HepG2 (cell line): ENCODE data around the gene ADM. TPM values are rescaled to one million over a fixed set of nuclear protein-coding genes. Genes with fewer than 3 reads are reported as not detected.

Experiments used
- ATRX ChIP-seq: sonication (generic); formaldehyde crosslinking; IDR thresholded peaks from 2 replicates; pipeline ENCODE4 v1.4.0; 2020; ENCODE audit warnings: missing genetic modification reagents, borderline replicate concordance
- BCL3 ChIP-seq: sonication (generic); formaldehyde crosslinking; IDR thresholded peaks from 2 replicates; pipeline ENCODE4 v1.5.1; 2020; ENCODE audit warnings: mild to moderate bottlenecking, missing genetic modification reagents, moderate library complexity
- DPF2 ChIP-seq: sonication (generic); formaldehyde crosslinking; IDR thresholded peaks from 2 replicates; pipeline ENCODE4 v1.4.0; 2020; ENCODE audit warnings: mild to moderate bottlenecking, low read depth, missing genetic modification reagents, borderline replicate concordance
- E2F2 ChIP-seq: sonication (generic); formaldehyde crosslinking; IDR thresholded peaks from 2 replicates; pipeline ENCODE4 v1.4.0; 2020; ENCODE audit warnings: missing genetic modification reagents, borderline replicate concordance
- FIP1L1 ChIP-seq: fragments of 200-400 bp; formaldehyde crosslinking; IDR thresholded peaks from 2 replicates; pipeline ENCODE4 v1.6.1; 2018; ENCODE audit warnings: low read depth, mild to moderate bottlenecking, low read length, moderate library complexity, borderline replicate concordance; ENCODE audit not compliant: insufficient read depth
- GMEB1 ChIP-seq: sonication (generic); formaldehyde crosslinking; IDR thresholded peaks from 2 replicates; pipeline ENCODE4 v1.5.1; 2020; ENCODE audit warnings: missing genetic modification reagents, mild to moderate bottlenecking, borderline replicate concordance
- HMGA1 ChIP-seq: sonication (generic); formaldehyde crosslinking; conservative IDR thresholded peaks from 2 replicates; pipeline ENCODE4 v1.4.0; 2020; ENCODE audit warnings: missing genetic modification reagents
- MATR3 ChIP-seq: sonication (generic); formaldehyde crosslinking; IDR thresholded peaks from 2 replicates; pipeline ENCODE4 v1.4.0; 2020; ENCODE audit warnings: missing genetic modification reagents
- MLLT10 ChIP-seq: sonication (generic); formaldehyde crosslinking; IDR thresholded peaks from 2 replicates; pipeline ENCODE4 v1.4.0; 2020; ENCODE audit warnings: missing genetic modification reagents
- MXD4 ChIP-seq: IDR thresholded peaks from 2 replicates; pipeline ENCODE4 v1.6.1; 2016; ENCODE audit warnings: mild to moderate bottlenecking, missing biosample characterization, missing genetic modification reagents
- NFIC ChIP-seq: IDR thresholded peaks from 2 replicates; pipeline ENCODE4 v1.6.1; 2012; ENCODE audit warnings: mild to moderate bottlenecking, low read length, inconsistent platforms
- NFRKB ChIP-seq: fragments of 450-650 bp; IDR thresholded peaks from 2 replicates; pipeline ENCODE4 v1.6.1; 2017
- NR1H2 ChIP-seq: sonication (generic); formaldehyde crosslinking; IDR thresholded peaks from 2 replicates; pipeline ENCODE4 v1.8.1; 2022; ENCODE audit warnings: low read depth, missing genetic modification reagents, borderline replicate concordance
- PCBP2 ChIP-seq: fragments of 200-400 bp; formaldehyde crosslinking; optimal IDR thresholded peaks from 2 replicates; pipeline ENCODE3; 2018; ENCODE audit warnings: low read length, low read depth; ENCODE audit not compliant: poor library complexity, severe bottlenecking
- POGZ ChIP-seq: sonication (generic); formaldehyde crosslinking; IDR thresholded peaks from 2 replicates; pipeline ENCODE4 v1.4.0; 2020; ENCODE audit warnings: mild to moderate bottlenecking, missing genetic modification reagents
- TERF1 ChIP-seq: sonication (generic); formaldehyde crosslinking; IDR thresholded peaks from 2 replicates; pipeline ENCODE4 v1.8.0; 2022; ENCODE audit warnings: mild to moderate bottlenecking, missing genetic modification reagents, moderate library complexity
- ZBTB42 ChIP-seq: sonication (generic); formaldehyde crosslinking; IDR thresholded peaks from 2 replicates; pipeline ENCODE4 v1.5.0; 2020; ENCODE audit warnings: mild to moderate bottlenecking, missing genetic modification reagents
- ZBTB8A ChIP-seq: sonication (generic); formaldehyde crosslinking; IDR thresholded peaks from 2 replicates; pipeline ENCODE4 v1.4.0; 2020; ENCODE audit warnings: mild to moderate bottlenecking, low read depth, missing genetic modification reagents, borderline replicate concordance
- ZNF432 ChIP-seq: sonication (generic); formaldehyde crosslinking; IDR thresholded peaks from 2 replicates; pipeline ENCODE4 v1.5.0; 2020; ENCODE audit warnings: missing genetic modification reagents, mild to moderate bottlenecking, borderline replicate concordance
- ZSCAN5A ChIP-seq: sonication (generic); formaldehyde crosslinking; IDR thresholded peaks from 2 replicates; pipeline ENCODE4 v1.8.0; 2022; ENCODE audit warnings: mild to moderate bottlenecking, missing genetic modification reagents, borderline replicate concordance
- polyA plus RNA-seq, 8 experiments: library from polyadenylated mRNA; depleted of rRNA in 3 of 8; stranded (reverse) in 7 of 8; unstranded in 1 of 8; fragments of >200 nt; fragmentation: Illumina TruSeq in 4 of 8; extraction: Trizol in 4 of 8; gene quantifications; 2 replicates each; pipeline versions ENCODE4 v1.2.1 to v1.2.3, GENCODE V29; 2011 to 2016; ENCODE audit warnings: low read depth in 4 of 8, missing spikeins in 1 of 8, mixed read lengths in 1 of 8; ENCODE audit not compliant: insufficient read depth in 1 of 8
- total RNA-seq, 5 experiments: library from RNA; depleted of rRNA; stranded (reverse); fragments of >200 nt; fragmentation: Illumina TruSeq; extraction: Trizol; gene quantifications; 2 replicates each; pipeline ENCODE4 v1.2.3, GENCODE V29; 2016; ENCODE audit warnings: low read depth in 1 of 5

The ADM gene
- total and polyA plus RNA-seq, 2 of the 13 experiments (the other 11 are each of a cell fraction or from before 2014, with no cell fraction given) = 10.7 to 26.1 TPM

GRCh38 chr11:10326012-10326964, 21.4 kb downstream of the ADM start (continued):
- peak; percentile 85; the same call in 1 of the 2 replicates for TF ChIP-seq ZSCAN5A (CRISPR knock-in tag)
- TF ChIP-seq POGZ (CRISPR knock-in tag) = peak; percentile 94
- TF ChIP-seq ZNF432 (CRISPR knock-in tag) = no peak
- TF ChIP-seq ZBTB42 (CRISPR knock-in tag) = no peak
- no peak for TF ChIP-seq NR1H2 (CRISPR knock-in tag)
- peak; percentile 81 for TF ChIP-seq DPF2 (CRISPR knock-in tag)
- TF ChIP-seq FIP1L1 = 0 out of 2 replicates have a peak, but pooled peaks have one; percentile 60
- no peak for TF ChIP-seq MATR3 (CRISPR knock-in tag)
- TF ChIP-seq NFRKB = no peak
- peak; percentile 38; the same call in 1 of the 2 replicates for TF ChIP-seq GMEB1 (CRISPR knock-in tag)
- TF ChIP-seq E2F2 (CRISPR knock-in tag) = no peak
- TF ChIP-seq MLLT10 = no peak
- TF ChIP-seq TERF1 (CRISPR knock-in tag) = no peak
- no peak for TF ChIP-seq PCBP2
- TF ChIP-seq HMGA1 = no peak
- TF ChIP-seq BCL3 (CRISPR knock-in tag) = no peak
- no peak for TF ChIP-seq ZBTB8A
- TF ChIP-seq NFIC = peak; percentile 64; the same call in 1 of the 2 replicates
- TF ChIP-seq MXD4 (CRISPR knock-in tag) = no peak
- TF ChIP-seq ATRX (CRISPR knock-in tag) = no peak
